ENCODE data around the gene MOSMO. TPM values are rescaled to one million over a fixed set of nuclear protein-coding genes. Genes with fewer than 3 reads are reported as not detected.
"Not testable (repeated sequence)": the region's sequence is repeated elsewhere in the genome, so short reads cannot be mapped to it uniquely, and the experiment has no call there.

MOSMO gene
- total RNA-seq, 1 donor from 2014 or later, result 17.6 TPM

GRCh38 chr16:22043882-22044281, 36.0 kb downstream of the MOSMO start:
- intact Hi-C loops (cut with micrococcal nuclease), result not testable (repeated sequence)

- intact Hi-C loops (cut with micrococcal nuclease), result not testable (repeated sequence)
These were observed 38.0 kb downstream of the MOSMO start for GRCh38 chr16:22045888-22046287.

- intact Hi-C loops (cut with micrococcal nuclease), result no loop called here
These were observed 43.1 kb downstream of the MOSMO start for GRCh38 chr16:22050963-22051362.

GRCh38 chr16:22052980-22053379, 45.1 kb downstream of the MOSMO start:
- intact Hi-C loops (cut with micrococcal nuclease), result no loop called here

- intact Hi-C loops (cut with micrococcal nuclease), result no loop called here
These were observed 46.0 kb downstream of the MOSMO start for GRCh38 chr16:22053921-22054341.

GRCh38 chr16:22054847-22055590, 47.1 kb downstream of the MOSMO start:
- intact Hi-C loops (cut with micrococcal nuclease), result loop anchor here (1.0 to 5.0 kb wide), 3 partner anchors 48 to 473 kb away; no protein-coding TSS in a partner anchor

GRCh38 chr16:22055881-22056280, 48.0 kb downstream of the MOSMO start:
- intact Hi-C loops (cut with micrococcal nuclease), result loop anchor here (1.0 to 5.0 kb wide), 3 partner anchors 49 to 474 kb away; no protein-coding TSS in a partner anchor

- intact Hi-C loops (cut with micrococcal nuclease), result no loop called here
These were observed 56.1 kb downstream of the MOSMO start for GRCh38 chr16:22063888-22064467.

- intact Hi-C loops (cut with micrococcal nuclease), result no loop called here
These were observed 57.3 kb downstream of the MOSMO start for GRCh38 chr16:22065252-22065651.

- intact Hi-C loops (cut with micrococcal nuclease), result loop anchor here (10.0 kb wide), 1 partner anchor 416 kb away; the partner anchor contains the start of gene IGSF6
These were observed 62.7 kb downstream of the MOSMO start for GRCh38 chr16:22070361-22071330.

GRCh38 chr16:22071331-22071910, 63.5 kb downstream of the MOSMO start:
- intact Hi-C loops (cut with micrococcal nuclease), result loop anchor here (10.0 kb wide), 1 partner anchor 417 kb away; the partner anchor contains the start of gene IGSF6

GRCh38 chr16:22073350-22073749, 65.4 kb downstream of the MOSMO start:
- intact Hi-C loops (cut with micrococcal nuclease), result loop anchor here (10.0 kb wide), 1 partner anchor 419 kb away; the partner anchor contains the start of gene IGSF6

GRCh38 chr16:22075043-22075757, 67.3 kb downstream of the MOSMO start:
- intact Hi-C loops (cut with micrococcal nuclease), result loop anchor here (10.0 kb wide), 1 partner anchor 420 kb away; the partner anchor contains the start of gene IGSF6

GRCh38 chr16:22075776-22076175, 67.9 kb downstream of the MOSMO start:
- intact Hi-C loops (cut with micrococcal nuclease), result loop anchor here (2.0 to 10.0 kb wide), 2 partner anchors 221 to 421 kb away; partner anchors contain the start of genes IGSF6 and POLR3E

GRCh38 chr16:22077700-22078313, 69.9 kb downstream of the MOSMO start:
- intact Hi-C loops (cut with micrococcal nuclease), result loop anchor here (1.0 to 10.0 kb wide), 6 partner anchors 21 to 423 kb away; partner anchors contain the start of genes IGSF6, PDZD9, POLR3E and UQCRC2

- intact Hi-C loops (cut with micrococcal nuclease), result loop anchor here (10.0 kb wide), 1 partner anchor 424 kb away; the partner anchor contains the start of gene IGSF6
These were observed 70.7 kb downstream of the MOSMO start for GRCh38 chr16:22078656-22079055.

- intact Hi-C loops (cut with micrococcal nuclease), result no loop called here
These were observed 73.1 kb downstream of the MOSMO start for GRCh38 chr16:22081050-22081449.

- intact Hi-C loops (cut with micrococcal nuclease), result no loop called here
These were observed 78.5 kb downstream of the MOSMO start for GRCh38 chr16:22086440-22086839.

- intact Hi-C loops (cut with micrococcal nuclease), result no loop called here
These were observed 80.7 kb downstream of the MOSMO start for GRCh38 chr16:22088642-22089041.
